ENCODE measurements around the gene RBMS3. TPM values are rescaled to one million over a fixed set of nuclear protein-coding genes. Genes with fewer than 3 reads are reported as not detected.

RBMS3 gene
- total and polyA plus RNA-seq, 2 of the 8 experiments (the other 6 are each of a cell fraction or from before 2014, with no cell fraction given) = 3.7 to 6.9 TPM

DNA sequence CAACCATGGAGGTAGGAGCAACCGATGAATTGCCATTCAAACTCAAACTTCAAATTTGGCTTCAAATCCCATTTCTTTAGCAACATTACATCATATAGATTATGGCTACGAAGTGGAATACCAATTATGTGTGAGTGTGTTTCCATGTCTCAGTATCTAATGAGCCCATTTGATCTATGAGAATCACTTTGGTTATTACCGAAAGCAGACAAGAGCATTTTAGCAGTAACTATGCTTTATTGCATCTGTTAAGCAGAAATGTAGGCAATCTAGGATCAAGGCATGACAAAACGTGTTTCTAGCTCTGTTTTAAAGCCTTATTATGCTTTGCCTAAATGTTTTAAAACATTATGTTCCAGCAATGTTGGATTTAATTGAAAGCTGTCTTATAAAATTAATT, 743.6 kb downstream of the RBMS3 start (continued):
- TF ChIP-seq, protein P1, sequence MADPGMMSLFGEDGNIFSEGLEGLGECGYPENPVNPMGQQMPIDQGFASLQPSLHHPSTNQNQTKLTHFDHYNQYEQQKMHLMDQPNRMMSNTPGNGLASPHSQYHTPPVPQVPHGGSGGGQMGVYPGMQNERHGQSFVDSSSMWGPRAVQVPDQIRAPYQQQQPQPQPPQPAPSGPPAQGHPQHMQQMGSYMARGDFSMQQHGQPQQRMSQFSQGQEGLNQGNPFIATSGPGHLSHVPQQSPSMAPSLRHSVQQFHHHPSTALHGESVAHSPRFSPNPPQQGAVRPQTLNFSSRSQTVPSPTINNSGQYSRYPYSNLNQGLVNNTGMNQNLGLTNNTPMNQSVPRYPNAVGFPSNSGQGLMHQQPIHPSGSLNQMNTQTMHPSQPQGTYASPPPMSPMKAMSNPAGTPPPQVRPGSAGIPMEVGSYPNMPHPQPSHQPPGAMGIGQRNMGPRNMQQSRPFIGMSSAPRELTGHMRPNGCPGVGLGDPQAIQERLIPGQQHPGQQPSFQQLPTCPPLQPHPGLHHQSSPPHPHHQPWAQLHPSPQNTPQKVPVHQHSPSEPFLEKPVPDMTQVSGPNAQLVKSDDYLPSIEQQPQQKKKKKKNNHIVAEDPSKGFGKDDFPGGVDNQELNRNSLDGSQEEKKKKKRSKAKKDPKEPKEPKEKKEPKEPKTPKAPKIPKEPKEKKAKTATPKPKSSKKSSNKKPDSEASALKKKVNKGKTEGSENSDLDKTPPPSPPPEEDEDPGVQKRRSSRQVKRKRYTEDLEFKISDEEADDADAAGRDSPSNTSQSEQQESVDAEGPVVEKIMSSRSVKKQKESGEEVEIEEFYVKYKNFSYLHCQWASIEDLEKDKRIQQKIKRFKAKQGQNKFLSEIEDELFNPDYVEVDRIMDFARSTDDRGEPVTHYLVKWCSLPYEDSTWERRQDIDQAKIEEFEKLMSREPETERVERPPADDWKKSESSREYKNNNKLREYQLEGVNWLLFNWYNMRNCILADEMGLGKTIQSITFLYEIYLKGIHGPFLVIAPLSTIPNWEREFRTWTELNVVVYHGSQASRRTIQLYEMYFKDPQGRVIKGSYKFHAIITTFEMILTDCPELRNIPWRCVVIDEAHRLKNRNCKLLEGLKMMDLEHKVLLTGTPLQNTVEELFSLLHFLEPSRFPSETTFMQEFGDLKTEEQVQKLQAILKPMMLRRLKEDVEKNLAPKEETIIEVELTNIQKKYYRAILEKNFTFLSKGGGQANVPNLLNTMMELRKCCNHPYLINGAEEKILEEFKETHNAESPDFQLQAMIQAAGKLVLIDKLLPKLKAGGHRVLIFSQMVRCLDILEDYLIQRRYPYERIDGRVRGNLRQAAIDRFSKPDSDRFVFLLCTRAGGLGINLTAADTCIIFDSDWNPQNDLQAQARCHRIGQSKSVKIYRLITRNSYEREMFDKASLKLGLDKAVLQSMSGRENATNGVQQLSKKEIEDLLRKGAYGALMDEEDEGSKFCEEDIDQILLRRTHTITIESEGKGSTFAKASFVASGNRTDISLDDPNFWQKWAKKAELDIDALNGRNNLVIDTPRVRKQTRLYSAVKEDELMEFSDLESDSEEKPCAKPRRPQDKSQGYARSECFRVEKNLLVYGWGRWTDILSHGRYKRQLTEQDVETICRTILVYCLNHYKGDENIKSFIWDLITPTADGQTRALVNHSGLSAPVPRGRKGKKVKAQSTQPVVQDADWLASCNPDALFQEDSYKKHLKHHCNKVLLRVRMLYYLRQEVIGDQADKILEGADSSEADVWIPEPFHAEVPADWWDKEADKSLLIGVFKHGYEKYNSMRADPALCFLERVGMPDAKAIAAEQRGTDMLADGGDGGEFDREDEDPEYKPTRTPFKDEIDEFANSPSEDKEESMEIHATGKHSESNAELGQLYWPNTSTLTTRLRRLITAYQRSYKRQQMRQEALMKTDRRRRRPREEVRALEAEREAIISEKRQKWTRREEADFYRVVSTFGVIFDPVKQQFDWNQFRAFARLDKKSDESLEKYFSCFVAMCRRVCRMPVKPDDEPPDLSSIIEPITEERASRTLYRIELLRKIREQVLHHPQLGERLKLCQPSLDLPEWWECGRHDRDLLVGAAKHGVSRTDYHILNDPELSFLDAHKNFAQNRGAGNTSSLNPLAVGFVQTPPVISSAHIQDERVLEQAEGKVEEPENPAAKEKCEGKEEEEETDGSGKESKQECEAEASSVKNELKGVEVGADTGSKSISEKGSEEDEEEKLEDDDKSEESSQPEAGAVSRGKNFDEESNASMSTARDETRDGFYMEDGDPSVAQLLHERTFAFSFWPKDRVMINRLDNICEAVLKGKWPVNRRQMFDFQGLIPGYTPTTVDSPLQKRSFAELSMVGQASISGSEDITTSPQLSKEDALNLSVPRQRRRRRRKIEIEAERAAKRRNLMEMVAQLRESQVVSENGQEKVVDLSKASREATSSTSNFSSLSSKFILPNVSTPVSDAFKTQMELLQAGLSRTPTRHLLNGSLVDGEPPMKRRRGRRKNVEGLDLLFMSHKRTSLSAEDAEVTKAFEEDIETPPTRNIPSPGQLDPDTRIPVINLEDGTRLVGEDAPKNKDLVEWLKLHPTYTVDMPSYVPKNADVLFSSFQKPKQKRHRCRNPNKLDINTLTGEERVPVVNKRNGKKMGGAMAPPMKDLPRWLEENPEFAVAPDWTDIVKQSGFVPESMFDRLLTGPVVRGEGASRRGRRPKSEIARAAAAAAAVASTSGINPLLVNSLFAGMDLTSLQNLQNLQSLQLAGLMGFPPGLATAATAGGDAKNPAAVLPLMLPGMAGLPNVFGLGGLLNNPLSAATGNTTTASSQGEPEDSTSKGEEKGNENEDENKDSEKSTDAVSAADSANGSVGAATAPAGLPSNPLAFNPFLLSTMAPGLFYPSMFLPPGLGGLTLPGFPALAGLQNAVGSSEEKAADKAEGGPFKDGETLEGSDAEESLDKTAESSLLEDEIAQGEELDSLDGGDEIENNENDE (IDR thresholded peaks at IDR 0.05; ENCODE audit: insufficient replicate concordance, low read length) = no peak
